Neuronal stem cell (in vitro differentiated cells): ENCODE results near the gene RAPGEF5.

ENCODE experiments used
- DNase-seq: peaks from one replicate; pipeline ENCODE4 v3.0.0-alpha.2; 2013; ENCODE audit warnings: low spot score
- H2AFZ ChIP-seq: one replicate; pipeline ENCODE4 v1.6.1; 2013; ENCODE audit warnings: mild to moderate bottlenecking, low read length, inconsistent platforms
- H2AK5ac ChIP-seq: 2 replicates; pipeline ENCODE4 v1.6.1; 2013; ENCODE audit warnings: low read depth, mild to moderate bottlenecking, inconsistent platforms, low read length, moderate library complexity, mixed read lengths
- H2BK120ac ChIP-seq: 2 replicates; pipeline ENCODE4 v1.6.1; 2013; ENCODE audit warnings: low read depth, mild to moderate bottlenecking, inconsistent platforms, low read length, moderate library complexity, mixed read lengths
- H2BK12ac ChIP-seq: one replicate; pipeline ENCODE4 v1.6.1; 2013; ENCODE audit warnings: low read length, inconsistent platforms
- H2BK15ac ChIP-seq: 2 replicates; pipeline ENCODE4 v1.6.1; 2013; ENCODE audit warnings: mild to moderate bottlenecking, low read length, inconsistent platforms, mixed read lengths
- H2BK5ac ChIP-seq: one replicate; pipeline ENCODE4 v1.6.1; 2013; ENCODE audit warnings: inconsistent platforms, mild to moderate bottlenecking, low read length, moderate library complexity
- H3K14ac ChIP-seq: one replicate; pipeline ENCODE4 v1.6.1; 2013; ENCODE audit warnings: low read length, inconsistent platforms
- H3K18ac ChIP-seq: 2 replicates; pipeline ENCODE4 v1.6.1; 2013; ENCODE audit warnings: low read length, inconsistent platforms
- H3K23ac ChIP-seq: 2 replicates; pipeline ENCODE4 v1.6.1; 2013; ENCODE audit warnings: low read depth, mild to moderate bottlenecking, mixed read lengths, low read length, inconsistent platforms; ENCODE audit not compliant: poor library complexity
- H3K27ac ChIP-seq: replicated peaks from 3 replicates; pipeline ENCODE4 v1.5.1; 2013; ENCODE audit warnings: low read length, inconsistent platforms
- H3K27me3 ChIP-seq, 3 experiments: 2 replicates each; pipeline ENCODE4 v1.6.1; 2013; ENCODE audit warnings: low read length in 3 of 3, mild to moderate bottlenecking in 2 of 3, inconsistent platforms in 1 of 3, low read depth in 1 of 3, mixed read lengths in 1 of 3, moderate library complexity in 1 of 3; ENCODE audit not compliant: control insufficient read depth in 3 of 3, insufficient read depth in 3 of 3
- H3K36me3 ChIP-seq, 2 donors: replicated peaks in 1 of 2; 2 replicates each; pipeline ENCODE4 v1.6.1; 2013; ENCODE audit warnings: low read length in 2 of 2; ENCODE audit not compliant: control insufficient read depth in 2 of 2, insufficient read depth in 2 of 2
- H3K4ac ChIP-seq: 2 replicates; pipeline ENCODE4 v1.6.1; 2013; ENCODE audit warnings: inconsistent platforms, mild to moderate bottlenecking, low read length, moderate library complexity
- H3K4me1 ChIP-seq, 2 donors: 1 replicate in 1 of 2; 2 replicates in 1 of 2; pipeline ENCODE4 v1.6.1; 2013; ENCODE audit warnings: low read length in 2 of 2, low read depth in 1 of 2; ENCODE audit not compliant: control insufficient read depth in 2 of 2, insufficient read depth in 1 of 2
- H3K4me2 ChIP-seq: one replicate; pipeline ENCODE4 v1.6.1; 2013; ENCODE audit warnings: mild to moderate bottlenecking, low read length, inconsistent platforms; ENCODE audit not compliant: insufficient read depth, poor library complexity, severe bottlenecking
- H3K4me3 ChIP-seq, 2 donors: 2 replicates each; pipeline ENCODE4 v1.5.1; 2013; ENCODE audit warnings: low read length in 2 of 2, mild to moderate bottlenecking in 2 of 2, inconsistent platforms in 1 of 2, moderate library complexity in 1 of 2
- H3K79me1 ChIP-seq: one replicate; pipeline ENCODE4 v1.6.1; 2013; ENCODE audit warnings: low read depth, mild to moderate bottlenecking, inconsistent platforms, low read length, moderate library complexity
- H3K9ac ChIP-seq: one replicate; pipeline ENCODE4 v1.6.1; 2013; ENCODE audit warnings: mild to moderate bottlenecking, low read depth, low read length, inconsistent platforms; ENCODE audit not compliant: poor library complexity
- H3K9me3 ChIP-seq, 2 donors: replicated peaks in 1 of 2; 2 replicates each; pipeline versions ENCODE3 to v1.6.1; 2013; ENCODE audit warnings: low read length in 2 of 2, mild to moderate bottlenecking in 2 of 2, inconsistent platforms in 1 of 2, low read depth in 1 of 2, mixed read lengths in 1 of 2, moderate library complexity in 1 of 2; ENCODE audit not compliant: control insufficient read depth in 2 of 2, insufficient read depth in 1 of 2
- H4K8ac ChIP-seq: one replicate; pipeline ENCODE4 v1.6.1; 2013; ENCODE audit warnings: low read depth, mild to moderate bottlenecking, inconsistent platforms, low read length, moderate library complexity
- H4K91ac ChIP-seq: one replicate; pipeline ENCODE4 v1.6.1; 2013; ENCODE audit warnings: low read length, low read depth, mild to moderate bottlenecking, inconsistent platforms; ENCODE audit not compliant: poor library complexity
- WGBS, 2 donors: extraction: QIAGEN DNeasy Blood & Tissue Kit; methylation state at CpG; one replicate each; pipeline ENCODE4 v1.1.7; 2013; ENCODE audit warnings: missing lambda C conversion rate in 2 of 2, mixed read lengths in 1 of 2; ENCODE audit not compliant: insufficient read length in 2 of 2, insufficient replicate concordance in 1 of 2; ENCODE audit errors: extremely low coverage in 2 of 2; 5-methylcytosine and 5-hydroxymethylcytosine counted together

Gene RAPGEF5

GRCh38 chr7:22115689-22116088, 241.3 kb downstream of the RAPGEF5 start:
- Histone ChIP-seq H3K14ac (no peak overlapping the region), H3K4ac (no peak overlapping the region), H3K23ac (no peak overlapping the region), H2AFZ (no peak overlapping the region), H2BK15ac (no peak overlapping the region), H2BK120ac (no peak overlapping the region), H4K8ac (no peak overlapping the region), H3K4me2 (no peak overlapping the region), H2BK5ac (no peak overlapping the region), H2BK12ac (no peak overlapping the region), H3K18ac (no peak overlapping the region), H3K36me3 (peaks cover 0 to 26% of the 10 kb centered on the region in 2 donors), H3K27ac (no peak overlapping the region), H3K4me3 (no peak overlapping the region), H4K91ac (no peak overlapping the region), H2AK5ac (no peak overlapping the region), H3K9ac (no peak overlapping the region), H3K27me3 (no peaks in the 10 kb centered on the region), H3K4me1 (peaks cover 5 to 10% of the 10 kb centered on the region in 2 donors), H3K9me3 (peaks cover 0 to 7% of the 10 kb centered on the region in 2 donors), H3K79me1 (no peaks in the 10 kb centered on the region)
- WGBS, 2 donors = no CpG with 5 or more reads among the region's 5 CpGs
- no peak for DNase-seq

- H2BK15ac ChIP-seq = no peak overlapping the region
- no peak overlapping the region for H3K4me3 ChIP-seq
- peak overlapping the region; percentile 35 for H4K91ac ChIP-seq
- no peak overlapping the region for H3K14ac ChIP-seq
- no peak overlapping the region for H3K27ac ChIP-seq
- no peak overlapping the region for H2AFZ ChIP-seq
- no peaks in the 10 kb centered on the region for H3K27me3 ChIP-seq
- DNase-seq = no peak
- H4K8ac ChIP-seq = no peak overlapping the region
- peaks cover 6 to 8% of the 10 kb centered on the region in 2 donors for H3K4me1 ChIP-seq
- H3K4ac ChIP-seq = no peak overlapping the region
- H2BK12ac ChIP-seq = no peak overlapping the region
- H3K36me3 ChIP-seq = peaks cover 0 to 16% of the 10 kb centered on the region in 2 donors
- H3K9me3 ChIP-seq = peaks cover 0 to 7% of the 10 kb centered on the region in 2 donors
- H2BK5ac ChIP-seq = no peak overlapping the region
- no peak overlapping the region for H3K9ac ChIP-seq
- peak overlapping the region; percentile 58 for H2AK5ac ChIP-seq
- no peaks in the 10 kb centered on the region for H3K79me1 ChIP-seq
- H3K23ac ChIP-seq = no peak overlapping the region
- WGBS, 2 donors = no CpG with 5 or more reads among the region's 7 CpGs
- H3K18ac ChIP-seq = peak overlapping the region; percentile 81
- H2BK120ac ChIP-seq = no peak overlapping the region
- no peak overlapping the region for H3K4me2 ChIP-seq
Measured at GRCh38 chr7:22114440-22114981, 242.4 kb downstream of the RAPGEF5 start.

- no CpG with 5 or more reads among the region's 3 CpGs for WGBS, 2 donors
- H3K23ac ChIP-seq = no peak overlapping the region
- H4K91ac ChIP-seq = no peak overlapping the region
- H3K14ac ChIP-seq = no peak overlapping the region
- peaks cover 0 to 9% of the 10 kb centered on the region in 2 donors for H3K36me3 ChIP-seq
- no peak overlapping the region for H2BK15ac ChIP-seq
- no peak overlapping the region for H3K4me2 ChIP-seq
- H3K27ac ChIP-seq = no peak overlapping the region
- no peak for DNase-seq
- no peaks in the 10 kb centered on the region for H3K27me3 ChIP-seq
- no peak overlapping the region for H3K18ac ChIP-seq
- H3K79me1 ChIP-seq = no peaks in the 10 kb centered on the region
- no peak overlapping the region for H3K9ac ChIP-seq
- no peak overlapping the region for H2AFZ ChIP-seq
- peaks cover 6 to 8% of the 10 kb centered on the region in 2 donors for H3K4me1 ChIP-seq
- no peak overlapping the region for H3K4ac ChIP-seq
- no peak overlapping the region for H4K8ac ChIP-seq
- no peak overlapping the region for H2BK12ac ChIP-seq
- H3K9me3 ChIP-seq = peaks cover 0 to 7% of the 10 kb centered on the region in 2 donors
- no peak overlapping the region for H3K4me3 ChIP-seq
- H2AK5ac ChIP-seq = no peak overlapping the region
- H2BK120ac ChIP-seq = no peak overlapping the region
- H2BK5ac ChIP-seq = no peak overlapping the region
Measured at GRCh38 chr7:22113041-22113440, 243.9 kb downstream of the RAPGEF5 start.

- Histone ChIP-seq H3K4me2 (no peak overlapping the region), H3K9ac (no peak overlapping the region), H3K79me1 (no peaks in the 10 kb centered on the region), H3K27me3 (no peaks in the 10 kb centered on the region), H2BK15ac (no peak overlapping the region), H3K36me3 (no peaks in the 10 kb centered on the region), H3K9me3 (no peaks in the 10 kb centered on the region), H3K4me3 (no peak overlapping the region), H2AFZ (no peak overlapping the region), H4K91ac (no peak overlapping the region), H3K18ac (no peak overlapping the region), H3K23ac (no peak overlapping the region), H2BK12ac (no peak overlapping the region), H3K4ac (no peak overlapping the region), H2BK120ac (no peak overlapping the region), H4K8ac (no peak overlapping the region), H3K4me1 (peaks cover 6 to 8% of the 10 kb centered on the region in 2 donors), H3K27ac (no peak overlapping the region), H2AK5ac (peak overlapping the region; percentile 16), H3K14ac (no peak overlapping the region), H2BK5ac (no peak overlapping the region)
- no CpG with 5 or more reads among the region's 4 CpGs for WGBS, 2 donors
- no peak for DNase-seq
Measured at GRCh38 chr7:22111661-22112060, 245.3 kb downstream of the RAPGEF5 start.
